ENCODE results near the gene METTL1. TPM values are rescaled to one million over a fixed set of nuclear protein-coding genes. Genes with fewer than 3 reads are reported as not detected.
"Not testable (repeated sequence)": the region's sequence is repeated elsewhere in the genome, so short reads cannot be mapped to it uniquely, and the experiment has no call there.

The METTL1 gene
- total and polyA plus RNA-seq, 2 experiments from 2014 or later = 18.9 to 39.5 TPM

DNA sequence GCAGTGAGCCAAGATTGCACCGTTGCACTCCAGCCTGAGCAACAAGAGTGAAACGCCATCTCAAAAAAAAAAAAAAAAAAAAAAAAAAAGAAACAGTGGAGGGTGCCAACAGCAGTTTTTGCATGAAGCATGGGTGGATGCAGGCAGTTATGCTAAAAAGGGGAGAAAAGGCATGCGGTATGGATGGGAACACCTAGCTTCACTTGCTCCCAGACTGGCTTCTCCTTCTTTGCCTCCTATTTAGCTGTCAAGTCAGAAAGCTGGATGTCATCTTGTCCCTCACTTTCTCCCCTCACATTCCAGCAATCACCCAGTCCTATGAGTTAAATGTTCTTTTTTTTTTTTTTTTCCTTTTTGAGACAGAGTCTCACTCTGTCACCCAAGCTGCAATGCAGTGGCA is 3.1 kb upstream of the METTL1 start:
- ATAC-seq (no peak), DNase-seq (ENCODE audit: low spot score) (no peak)
- H3K4me1 Mint-ChIP-seq = peaks cover 6% of the 10 kb centered on the region
- H3K4me3 Mint-ChIP-seq = no peak overlapping the region
- Histone ChIP-seq H3K79me2 (replicated peaks; ENCODE audit: insufficient read depth) (no peaks in the 10 kb centered on the region), H3F3A (replicated peaks; ENCODE audit: low read depth) (no peaks in the 10 kb centered on the region), H4K20me1 (replicated peaks; ENCODE audit: insufficient read depth) (peaks cover 2% of the 10 kb centered on the region; the same call in 1 of the 2 replicates), H3K4me3 (no peak overlapping the region), H3K4me2 (no peak overlapping the region), H3K27me3 (ENCODE audit: insufficient read depth) (peaks cover 19% of the 10 kb centered on the region), H3K36me3 (ENCODE audit: insufficient read depth) (no peaks in the 10 kb centered on the region), H3K9me2 (ENCODE audit: insufficient read depth) (no peaks in the 10 kb centered on the region), H2AFZ (no peak overlapping the region), H3K27ac (ENCODE audit: low read depth) (no peak overlapping the region), H3K4me1 (ENCODE audit: insufficient read depth) (no peaks in the 10 kb centered on the region)
- peaks cover 13% of the 10 kb centered on the region for H3K36me3 Mint-ChIP-seq (ENCODE audit: low read depth)
- no peak overlapping the region for H3K27ac Mint-ChIP-seq
- no peaks in the 10 kb centered on the region; the same call in 2 of the 3 replicates for H3K9me3 Mint-ChIP-seq
- TF ChIP-seq CREB1 (CRISPR knock-in tag; IDR thresholded peaks at IDR 0.05; ENCODE audit: low read depth) (no peak), ZNF331 (CRISPR knock-in tag; IDR thresholded peaks at IDR 0.05; ENCODE audit: low read depth) (no peak), NANOG (IDR thresholded peaks at IDR 0.05; ENCODE audit: borderline replicate concordance) (no peak), STAT1 (IDR thresholded peaks at IDR 0.05; ENCODE audit: unreplicated experiment) (no peak), JUNB (IDR thresholded peaks at IDR 0.05; ENCODE audit: unreplicated experiment) (no peak), ZNF114 (CRISPR knock-in tag; IDR thresholded peaks at IDR 0.05) (no peak), EZH2 (IDR thresholded peaks at IDR 0.05; ENCODE audit: low read depth, unreplicated experiment) (no peak)
- TF ChIP-seq, protein P1, sequence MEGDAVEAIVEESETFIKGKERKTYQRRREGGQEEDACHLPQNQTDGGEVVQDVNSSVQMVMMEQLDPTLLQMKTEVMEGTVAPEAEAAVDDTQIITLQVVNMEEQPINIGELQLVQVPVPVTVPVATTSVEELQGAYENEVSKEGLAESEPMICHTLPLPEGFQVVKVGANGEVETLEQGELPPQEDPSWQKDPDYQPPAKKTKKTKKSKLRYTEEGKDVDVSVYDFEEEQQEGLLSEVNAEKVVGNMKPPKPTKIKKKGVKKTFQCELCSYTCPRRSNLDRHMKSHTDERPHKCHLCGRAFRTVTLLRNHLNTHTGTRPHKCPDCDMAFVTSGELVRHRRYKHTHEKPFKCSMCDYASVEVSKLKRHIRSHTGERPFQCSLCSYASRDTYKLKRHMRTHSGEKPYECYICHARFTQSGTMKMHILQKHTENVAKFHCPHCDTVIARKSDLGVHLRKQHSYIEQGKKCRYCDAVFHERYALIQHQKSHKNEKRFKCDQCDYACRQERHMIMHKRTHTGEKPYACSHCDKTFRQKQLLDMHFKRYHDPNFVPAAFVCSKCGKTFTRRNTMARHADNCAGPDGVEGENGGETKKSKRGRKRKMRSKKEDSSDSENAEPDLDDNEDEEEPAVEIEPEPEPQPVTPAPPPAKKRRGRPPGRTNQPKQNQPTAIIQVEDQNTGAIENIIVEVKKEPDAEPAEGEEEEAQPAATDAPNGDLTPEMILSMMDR (conservative IDR thresholded peaks at IDR 0.05; ENCODE audit: low read depth in 2 of 2) = no peak
- peaks cover 12% of the 10 kb centered on the region for H3K27me3 Mint-ChIP-seq (ENCODE audit: insufficient read depth, low read depth, poor library complexity)

DNA sequence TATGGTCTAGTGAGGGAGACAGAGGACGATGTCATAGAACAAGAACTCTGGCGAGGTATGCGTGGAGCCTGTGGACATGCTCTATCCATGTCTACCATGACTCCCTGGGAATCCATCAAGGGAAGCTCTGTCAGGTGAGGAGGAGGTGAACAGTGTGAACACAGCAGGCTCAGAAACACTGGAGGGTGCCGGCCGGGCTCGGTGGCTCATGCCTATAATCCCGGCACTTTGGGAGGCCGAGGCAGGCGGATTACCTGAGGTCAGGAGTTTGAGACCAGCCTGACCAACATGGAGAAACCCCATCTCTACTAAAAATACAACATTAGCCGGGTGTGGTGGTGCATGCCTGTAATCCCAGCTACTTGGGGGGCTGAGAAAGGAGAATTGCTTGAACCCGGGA is 2.7 kb upstream of the METTL1 start:
- DNase-seq (ENCODE audit: low spot score); ATAC-seq; H3K4me3 Mint-ChIP-seq; H3K4me1 Mint-ChIP-seq; H3K27ac ChIP-seq (ENCODE audit: low read depth); H2AFZ ChIP-seq; H3K4me2 ChIP-seq; H4K20me1 ChIP-seq (replicated peaks; ENCODE audit: insufficient read depth); H3K36me3 ChIP-seq (ENCODE audit: insufficient read depth); H3K4me1 ChIP-seq (ENCODE audit: insufficient read depth); H3K79me2 ChIP-seq (replicated peaks; ENCODE audit: insufficient read depth); H3K9me2 ChIP-seq (ENCODE audit: insufficient read depth); H3K27ac Mint-ChIP-seq; H3K4me3 ChIP-seq; H3F3A ChIP-seq (replicated peaks; ENCODE audit: low read depth); H3K9me3 Mint-ChIP-seq: not testable (repeated sequence)
- H3K27me3 Mint-ChIP-seq (ENCODE audit: insufficient read depth, low read depth, poor library complexity) = peaks cover 12% of the 10 kb centered on the region
- peaks cover 17% of the 10 kb centered on the region for H3K36me3 Mint-ChIP-seq (ENCODE audit: low read depth)
- peaks cover 19% of the 10 kb centered on the region for H3K27me3 ChIP-seq (ENCODE audit: insufficient read depth)
